T-helper 17 cell (primary cell): ENCODE measurements around the gene CTCFL. TPM values are rescaled to one million over a fixed set of nuclear protein-coding genes. Genes with fewer than 3 reads are reported as not detected.

Experiments used
- ATAC-seq: fragments of 150-1000 bp; cut with Tn5 transposase; 2 replicates; pipeline ENCODE4 v1.10.0; 2021; ENCODE audit warnings: mild to moderate bottlenecking, moderate library complexity
- DNase-seq, 3 donors: peaks; one replicate each; pipeline versions ENCODE4 v3.0.0 to v3.0.0-alpha.2; 2020 to 2021
- H3K9me3 ChIP-seq: one replicate; pipeline ENCODE4 v1.7.0; 2013; ENCODE audit warnings: low read length, mild to moderate bottlenecking; ENCODE audit not compliant: control insufficient read depth, poor library complexity, severe bottlenecking
- H3K27ac Mint-ChIP-seq: one replicate; pipeline ENCODE4 v1.8.0; 2022; ENCODE audit warnings: mild to moderate bottlenecking, moderate library complexity, mixed read lengths
- H3K27me3 Mint-ChIP-seq: one replicate; pipeline ENCODE4 v1.8.0; 2022; ENCODE audit warnings: mixed read lengths
- H3K36me3 Mint-ChIP-seq: one replicate; pipeline ENCODE4 v1.8.0; 2022; ENCODE audit warnings: low read depth, mixed read lengths
- H3K4me1 Mint-ChIP-seq: one replicate; pipeline ENCODE4 v1.8.0; 2022; ENCODE audit warnings: mild to moderate bottlenecking, mixed read lengths
- H3K4me3 Mint-ChIP-seq: one replicate; pipeline ENCODE4 v1.8.0; 2022; ENCODE audit warnings: mild to moderate bottlenecking, moderate library complexity, mixed read lengths
- total RNA-seq, 4 donors: library from RNA in 2 of 4; stranded (reverse) in 2 of 4; gene quantifications; one replicate each; pipeline ENCODE4 v1.2.3 and lab custom pipeline; 2022 to 2026

CTCFL gene
- total RNA-seq (not detected), total RNA-seq (lab: John Stamatoyannopoulos, UW) (0 reads per million in 2 donors)

GRCh38 chr20:57524511-57525176 is at the start of gene CTCFL:
Gene CTCFL (minus strand): TSS chr20:57525140. CDS start chr20:57524205, 935 bp downstream.
- H3K4me1 Mint-ChIP-seq: peaks cover 12% of the 10 kb centered on the region

GRCh38 chr20:57573894-57574293 is 49.0 kb upstream of the CTCFL start:
- DNase-seq: no peak
- no peak overlapping the region for H3K4me3 Mint-ChIP-seq
- H3K27me3 Mint-ChIP-seq: peaks cover 47% of the 10 kb centered on the region
- no peak for ATAC-seq
- H3K36me3 Mint-ChIP-seq: no peaks in the 10 kb centered on the region
- H3K9me3 ChIP-seq: no peaks in the 10 kb centered on the region
- H3K27ac Mint-ChIP-seq: no peak overlapping the region
- no peaks in the 10 kb centered on the region for H3K4me1 Mint-ChIP-seq

More at GRCh38 chr20:57524511-57525176, at the start of gene CTCFL:
- Mint-ChIP-seq H3K27ac (no peak within 1 kb of the TSS), H3K36me3 (no peaks in the 10 kb centered on the region), H3K4me3 (no peak within 1 kb of the TSS), H3K27me3 (peaks cover 5% of the 10 kb centered on the region)
- DNase-seq: no peak
- ATAC-seq: no peak
- H3K9me3 ChIP-seq: no peaks in the 10 kb centered on the region

- Mint-ChIP-seq H3K4me3 (no peak overlapping the region), H3K36me3 (no peaks in the 10 kb centered on the region), H3K4me1 (no peaks in the 10 kb centered on the region), H3K27ac (no peak overlapping the region), H3K27me3 (peaks cover 42% of the 10 kb centered on the region)
- no peak for DNase-seq
- no peaks in the 10 kb centered on the region for H3K9me3 ChIP-seq
- ATAC-seq: no peak
These were observed 48.3 kb upstream of the CTCFL start for GRCh38 chr20:57573242-57573641.

- no peak for DNase-seq
- no peaks in the 10 kb centered on the region for H3K4me1 Mint-ChIP-seq
- H3K36me3 Mint-ChIP-seq: no peaks in the 10 kb centered on the region
- no peak for ATAC-seq
- H3K4me3 Mint-ChIP-seq: no peak overlapping the region
- H3K9me3 ChIP-seq: no peaks in the 10 kb centered on the region
- H3K27ac Mint-ChIP-seq: no peak overlapping the region
- peaks cover 50% of the 10 kb centered on the region for H3K27me3 Mint-ChIP-seq
These were observed 47.0 kb upstream of the CTCFL start for GRCh38 chr20:57571782-57572416.

GRCh38 chr20:57570920-57571319 is 46.0 kb upstream of the CTCFL start:
- DNase-seq (no peak), ATAC-seq (no peak)
- H3K9me3 ChIP-seq: no peaks in the 10 kb centered on the region
- Mint-ChIP-seq H3K27ac (no peak overlapping the region), H3K4me1 (no peaks in the 10 kb centered on the region), H3K36me3 (no peaks in the 10 kb centered on the region), H3K4me3 (no peak overlapping the region), H3K27me3 (peaks cover 58% of the 10 kb centered on the region)

GRCh38 chr20:57570145-57570850 is 45.4 kb upstream of the CTCFL start:
- ATAC-seq: no peak
- H3K4me1 Mint-ChIP-seq: no peaks in the 10 kb centered on the region
- no peak overlapping the region for H3K4me3 Mint-ChIP-seq
- no peak for DNase-seq
- H3K27me3 Mint-ChIP-seq: peaks cover 62% of the 10 kb centered on the region
- no peak overlapping the region for H3K27ac Mint-ChIP-seq
- H3K36me3 Mint-ChIP-seq: no peaks in the 10 kb centered on the region
- no peaks in the 10 kb centered on the region for H3K9me3 ChIP-seq

- Mint-ChIP-seq H3K27ac (no peak overlapping the region), H3K4me3 (no peak overlapping the region), H3K36me3 (no peaks in the 10 kb centered on the region), H3K27me3 (peaks cover 74% of the 10 kb centered on the region), H3K4me1 (no peaks in the 10 kb centered on the region)
- DNase-seq (no peak), ATAC-seq (no peak)
- no peaks in the 10 kb centered on the region for H3K9me3 ChIP-seq
These were observed 44.0 kb upstream of the CTCFL start for GRCh38 chr20:57568960-57569359.

- H3K9me3 ChIP-seq: no peaks in the 10 kb centered on the region
- H3K4me3 Mint-ChIP-seq: no peak overlapping the region
- no peak for ATAC-seq
- no peaks in the 10 kb centered on the region for H3K4me1 Mint-ChIP-seq
- peaks cover 81% of the 10 kb centered on the region for H3K27me3 Mint-ChIP-seq
- no peak overlapping the region for H3K27ac Mint-ChIP-seq
- no peak for DNase-seq
- no peaks in the 10 kb centered on the region for H3K36me3 Mint-ChIP-seq
These were observed 43.4 kb upstream of the CTCFL start for GRCh38 chr20:57568088-57568896.

GRCh38 chr20:57567471-57568079 is 42.6 kb upstream of the CTCFL start:
- Mint-ChIP-seq H3K4me1 (no peaks in the 10 kb centered on the region), H3K4me3 (no peak overlapping the region), H3K36me3 (no peaks in the 10 kb centered on the region), H3K27me3 (peaks cover 76% of the 10 kb centered on the region), H3K27ac (no peak overlapping the region)
- no peaks in the 10 kb centered on the region for H3K9me3 ChIP-seq
- DNase-seq (no peak), ATAC-seq (no peak)

GRCh38 chr20:57566803-57567459 is 42.0 kb upstream of the CTCFL start:
- ATAC-seq: no peak
- H3K4me3 Mint-ChIP-seq: no peak overlapping the region
- H3K27ac Mint-ChIP-seq: no peak overlapping the region
- H3K9me3 ChIP-seq: no peaks in the 10 kb centered on the region
- peaks cover 76% of the 10 kb centered on the region for H3K27me3 Mint-ChIP-seq
- DNase-seq: no peak
- no peaks in the 10 kb centered on the region for H3K36me3 Mint-ChIP-seq
- no peaks in the 10 kb centered on the region for H3K4me1 Mint-ChIP-seq

GRCh38 chr20:57566399-57566798 is 41.5 kb upstream of the CTCFL start:
- Mint-ChIP-seq H3K27me3 (peaks cover 76% of the 10 kb centered on the region), H3K27ac (no peak overlapping the region), H3K4me3 (no peak overlapping the region), H3K36me3 (no peaks in the 10 kb centered on the region), H3K4me1 (no peaks in the 10 kb centered on the region)
- DNase-seq: no peak
- H3K9me3 ChIP-seq: no peaks in the 10 kb centered on the region
- ATAC-seq: no peak

GRCh38 chr20:57564951-57565642 is 40.2 kb upstream of the CTCFL start:
- H3K36me3 Mint-ChIP-seq: no peaks in the 10 kb centered on the region
- H3K9me3 ChIP-seq: no peaks in the 10 kb centered on the region
- H3K4me1 Mint-ChIP-seq: no peaks in the 10 kb centered on the region
- H3K27me3 Mint-ChIP-seq: peaks cover 77% of the 10 kb centered on the region
- no peak for ATAC-seq
- H3K27ac Mint-ChIP-seq: no peak overlapping the region
- no peak overlapping the region for H3K4me3 Mint-ChIP-seq
- no peak for DNase-seq
